Stomach (tissue), 9 donors: ENCODE measurements around the gene SPATA20. TPM values are rescaled to one million over a fixed set of nuclear protein-coding genes. Genes with fewer than 3 reads are reported as not detected.
A peak's percentile ranks its signal among the peaks of the same experiment; 100 is the strongest.

Experiments
- DNase-seq, 2 donors: peaks; one replicate each; pipeline versions ENCODE4 v3.0.0 to v3.0.0-alpha.2; 2013 to 2019
- H3K27ac ChIP-seq, 5 donors: fragments of 200-600 bp in 4 of 5; sonication (generic) in 4 of 5; one replicate each; pipeline ENCODE4 v1.5.1; 2013 to 2019; ENCODE audit warnings: mild to moderate bottlenecking in 1 of 5, moderate library complexity in 1 of 5
- H3K27me3 ChIP-seq, 3 donors: fragments of 200-600 bp; sonication (generic); one replicate each; pipeline ENCODE4 v1.5.1; 2017 to 2019; ENCODE audit warnings: mixed run types in 1 of 3
- H3K36me3 ChIP-seq, 4 donors: fragments of 200-600 bp; sonication (generic); 1 replicate in 3 of 4; 2 replicates in 1 of 4; pipeline ENCODE4 v1.5.1; 2016 to 2019
- H3K4me1 ChIP-seq, 4 donors: fragments of 200-600 bp; sonication (generic); one replicate each; pipeline ENCODE4 v1.5.1; 2016 to 2019
- H3K4me3 ChIP-seq, 4 donors: fragments of 200-600 bp; sonication (generic) in 3 of 4; one replicate each; pipeline ENCODE4 v1.5.1; 2016 to 2019; ENCODE audit warnings: mild to moderate bottlenecking in 1 of 4
- H3K9me3 ChIP-seq, 4 donors: fragments of 200-600 bp; sonication (generic); one replicate each; pipeline ENCODE4 v1.5.1; 2016 to 2019
- EP300 ChIP-seq: sonication (generic); formaldehyde crosslinking; IDR thresholded peaks from one replicate; pipeline ENCODE4 v1.6.1; 2017; ENCODE audit warnings: antibody characterized with exemption
- POLR2A ChIP-seq, 4 donors: fragments of 450-650 bp; IDR thresholded peaks; one replicate each; pipeline ENCODE4 v1.6.1; 2016; ENCODE audit warnings: antibody characterized with exemption in 4 of 4, control low read depth in 2 of 4, mild to moderate bottlenecking in 1 of 4, moderate library complexity in 1 of 4
- POLR2AphosphoS5 ChIP-seq, 3 donors: sonication (generic); formaldehyde crosslinking; IDR thresholded peaks; one replicate each; pipeline ENCODE4 v1.6.1; 2016; ENCODE audit warnings: antibody characterized with exemption in 3 of 3
- WGBS, 5 donors: extraction: QIAGEN DNeasy Blood & Tissue Kit in 3 of 5; methylation state at CpG; one replicate each; pipeline versions ENCODE4 v1.1.5 to v1.1.7; 2013 to 2018; 5-methylcytosine and 5-hydroxymethylcytosine counted together
- intact Hi-C: fragments of 100-400 bp; cut with DNase I; formaldehyde crosslinking; loops from one replicate; pipeline ENCODE4 v1.15.1; 2023; ENCODE audit warnings: low total_unique reads
- polyA plus RNA-seq, 3 donors: library from polyadenylated mRNA; stranded (reverse); fragments of 200-250 nt; gene quantifications; one replicate each; pipeline ENCODE4 v1.2.3, GENCODE V29; 2013
- total RNA-seq, 5 donors: library from RNA; depleted of rRNA; stranded (reverse); fragments of >200 nt; gene quantifications; one replicate each; pipeline versions ENCODE4 v1.1.0 to v1.2.3, GENCODE V29; 2014 to 2016
- TF ChIP-seq, protein P1 (sequence below), 7 experiments: fragments of 450-650 bp in 4 of 7; fragments of 200-600 bp in 3 of 7; sonication (generic) in 3 of 7; IDR thresholded peaks; one replicate each; pipeline ENCODE4 v1.5.1; 2016 to 2019; ENCODE audit warnings: antibody characterized with exemption in 7 of 7, control low read depth in 2 of 7, mild to moderate bottlenecking in 1 of 7
- donor health status: healthy with polysubstance abuse.
- donor health status: Bipolar disorder and iron deficiency.
- donor health status: healthy.

SPATA20 gene
- total and polyA plus RNA-seq, 8 donors: 24.8 to 1,214 (median 80.8) TPM

GRCh38 chr17:50534979-50535326 lies 12.0 kb upstream of the SPATA20 start:
- Histone ChIP-seq H3K27me3 (peaks cover 0 to 50% (median 24%) of the 10 kb centered on the region in 3 donors), H3K27ac (peak overlapping the region; percentile 86 to 95 (median 91)), H3K4me3 (peak overlapping the region; percentile 43 to 59 (median 53)), H3K36me3 (peaks cover 12 to 35% (median 30%) of the 10 kb centered on the region in 4 donors), H3K4me1 (peaks cover 44 to 79% (median 75%) of the 10 kb centered on the region in 4 donors), H3K9me3 (no peaks in the 10 kb centered on the region)
- TF ChIP-seq, protein P1, sequence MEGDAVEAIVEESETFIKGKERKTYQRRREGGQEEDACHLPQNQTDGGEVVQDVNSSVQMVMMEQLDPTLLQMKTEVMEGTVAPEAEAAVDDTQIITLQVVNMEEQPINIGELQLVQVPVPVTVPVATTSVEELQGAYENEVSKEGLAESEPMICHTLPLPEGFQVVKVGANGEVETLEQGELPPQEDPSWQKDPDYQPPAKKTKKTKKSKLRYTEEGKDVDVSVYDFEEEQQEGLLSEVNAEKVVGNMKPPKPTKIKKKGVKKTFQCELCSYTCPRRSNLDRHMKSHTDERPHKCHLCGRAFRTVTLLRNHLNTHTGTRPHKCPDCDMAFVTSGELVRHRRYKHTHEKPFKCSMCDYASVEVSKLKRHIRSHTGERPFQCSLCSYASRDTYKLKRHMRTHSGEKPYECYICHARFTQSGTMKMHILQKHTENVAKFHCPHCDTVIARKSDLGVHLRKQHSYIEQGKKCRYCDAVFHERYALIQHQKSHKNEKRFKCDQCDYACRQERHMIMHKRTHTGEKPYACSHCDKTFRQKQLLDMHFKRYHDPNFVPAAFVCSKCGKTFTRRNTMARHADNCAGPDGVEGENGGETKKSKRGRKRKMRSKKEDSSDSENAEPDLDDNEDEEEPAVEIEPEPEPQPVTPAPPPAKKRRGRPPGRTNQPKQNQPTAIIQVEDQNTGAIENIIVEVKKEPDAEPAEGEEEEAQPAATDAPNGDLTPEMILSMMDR (IDR thresholded peaks at IDR 0.05): no peak
- TF ChIP-seq POLR2AphosphoS5 (IDR thresholded peaks at IDR 0.05) (no peak), EP300 (no peak)
- intact Hi-C loops: loop anchor here (10.0 kb wide), 1 partner anchor 50 kb away; no protein-coding TSS in a partner anchor
- 44 to 74% (median 53%) methylated on average over 2 of the region's 2 CpGs for WGBS, 5 donors
- DNase-seq: no peak

- Histone ChIP-seq H3K4me1 (peaks cover 49 to 83% (median 78%) of the 10 kb centered on the region in 4 donors), H3K36me3 (peaks cover 12 to 38% (median 32%) of the 10 kb centered on the region in 4 donors), H3K27me3 (peaks cover 0 to 45% (median 24%) of the 10 kb centered on the region in 3 donors), H3K9me3 (no peaks in the 10 kb centered on the region), H3K4me3 (peak overlapping the region; percentile 43 to 59 (median 53)), H3K27ac (peak overlapping the region; percentile 86 to 95 (median 91))
- WGBS, 5 donors: 37 to 65% (median 52%) methylated on average over 7 of the region's 7 CpGs
- TF ChIP-seq EP300 (no peak), POLR2AphosphoS5 (IDR thresholded peaks at IDR 0.05) (no peak), POLR2A (IDR thresholded peaks at IDR 0.05) (no peak)
- TF ChIP-seq, protein P1 (IDR thresholded peaks at IDR 0.05): no peak
- intact Hi-C loops: loop anchor here (10.0 kb wide), 1 partner anchor 51 kb away; no protein-coding TSS in a partner anchor
- no peak for DNase-seq
Measured at GRCh38 chr17:50535407-50535806, 11.6 kb upstream of the SPATA20 start.

- peak overlapping the region in 4 of 5 donors; percentile 26 to 91 (median 76) for H3K27ac ChIP-seq
- 75 to 86% (median 79%) methylated on average over 41 to 45 of the region's 45 CpGs for WGBS, 5 donors
- no peak for DNase-seq
- peaks cover 54 to 92% (median 88%) of the 10 kb centered on the region in 4 donors for H3K4me1 ChIP-seq
- peaks cover 12 to 49% (median 32%) of the 10 kb centered on the region in 4 donors for H3K36me3 ChIP-seq
- peaks cover 0 to 29% (median 19%) of the 10 kb centered on the region in 3 donors for H3K27me3 ChIP-seq
- peak overlapping the region in 2 of 4 donors; percentile 22 to 58 for H3K4me3 ChIP-seq
- intact Hi-C loops: loop anchor here (10.0 kb wide), 1 partner anchor 52 kb away; no protein-coding TSS in a partner anchor
- no peaks in the 10 kb centered on the region for H3K9me3 ChIP-seq
- no peak for TF ChIP-seq POLR2A (IDR thresholded peaks at IDR 0.05)
- TF ChIP-seq POLR2AphosphoS5 (IDR thresholded peaks at IDR 0.05): no peak
- TF ChIP-seq EP300: no peak
- TF ChIP-seq, protein P1 (IDR thresholded peaks at IDR 0.05): no peak
Measured at GRCh38 chr17:50536683-50537646, 10.0 kb upstream of the SPATA20 start.
